GM21619 (cell line): Measurements from ENCODE around the gene TPCN1.

Source experiments
- ATAC-seq: cut with Tn5 transposase; IDR thresholded peaks from one replicate; pipeline ENCODE4 v1.9.1; 2021; ENCODE audit not compliant: unreplicated experiment

TPCN1 gene

DNA sequence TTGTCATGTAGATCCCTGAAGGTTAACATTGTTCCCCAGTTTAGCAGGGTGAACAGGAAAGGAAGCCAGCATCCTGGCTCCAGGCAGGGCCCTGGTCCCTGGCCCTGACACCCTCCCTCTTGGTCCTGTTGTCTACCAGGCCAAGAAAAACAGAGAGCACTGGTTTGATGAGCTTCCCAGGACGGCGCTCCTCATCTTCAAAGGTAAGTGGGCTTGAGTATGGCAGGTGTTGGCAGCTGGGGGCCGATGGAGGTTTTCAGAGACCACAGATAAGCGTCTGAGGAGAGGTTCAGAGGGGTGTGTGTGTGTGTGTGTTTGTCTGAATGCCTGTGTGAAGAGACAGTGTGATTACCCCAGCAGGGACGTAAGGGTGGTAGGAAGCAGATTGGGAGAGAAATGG, 57.4 kb downstream of the TPCN1 start:
- ATAC-seq, result no peak

DNA sequence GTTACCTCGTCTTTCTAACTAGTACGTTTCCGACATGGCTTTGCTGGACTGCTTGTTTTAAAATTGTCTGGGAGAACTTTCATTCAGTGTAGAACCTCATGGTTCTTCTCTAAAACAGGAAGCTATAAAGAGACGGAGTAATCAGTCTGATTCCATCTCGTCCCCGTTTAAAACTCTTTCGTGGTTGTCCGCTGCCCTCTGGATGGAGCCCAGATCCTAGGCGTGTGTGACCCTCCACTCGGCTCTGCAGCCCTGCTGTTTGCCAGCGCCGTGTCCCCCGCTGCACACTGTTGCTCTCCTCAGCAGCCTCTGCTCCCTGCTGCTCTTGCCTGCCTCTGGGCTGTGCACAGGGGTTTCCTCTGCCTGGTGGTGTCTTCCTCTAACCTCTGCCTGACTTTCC, 63.5 kb downstream of the TPCN1 start:
- no peak for ATAC-seq

DNA sequence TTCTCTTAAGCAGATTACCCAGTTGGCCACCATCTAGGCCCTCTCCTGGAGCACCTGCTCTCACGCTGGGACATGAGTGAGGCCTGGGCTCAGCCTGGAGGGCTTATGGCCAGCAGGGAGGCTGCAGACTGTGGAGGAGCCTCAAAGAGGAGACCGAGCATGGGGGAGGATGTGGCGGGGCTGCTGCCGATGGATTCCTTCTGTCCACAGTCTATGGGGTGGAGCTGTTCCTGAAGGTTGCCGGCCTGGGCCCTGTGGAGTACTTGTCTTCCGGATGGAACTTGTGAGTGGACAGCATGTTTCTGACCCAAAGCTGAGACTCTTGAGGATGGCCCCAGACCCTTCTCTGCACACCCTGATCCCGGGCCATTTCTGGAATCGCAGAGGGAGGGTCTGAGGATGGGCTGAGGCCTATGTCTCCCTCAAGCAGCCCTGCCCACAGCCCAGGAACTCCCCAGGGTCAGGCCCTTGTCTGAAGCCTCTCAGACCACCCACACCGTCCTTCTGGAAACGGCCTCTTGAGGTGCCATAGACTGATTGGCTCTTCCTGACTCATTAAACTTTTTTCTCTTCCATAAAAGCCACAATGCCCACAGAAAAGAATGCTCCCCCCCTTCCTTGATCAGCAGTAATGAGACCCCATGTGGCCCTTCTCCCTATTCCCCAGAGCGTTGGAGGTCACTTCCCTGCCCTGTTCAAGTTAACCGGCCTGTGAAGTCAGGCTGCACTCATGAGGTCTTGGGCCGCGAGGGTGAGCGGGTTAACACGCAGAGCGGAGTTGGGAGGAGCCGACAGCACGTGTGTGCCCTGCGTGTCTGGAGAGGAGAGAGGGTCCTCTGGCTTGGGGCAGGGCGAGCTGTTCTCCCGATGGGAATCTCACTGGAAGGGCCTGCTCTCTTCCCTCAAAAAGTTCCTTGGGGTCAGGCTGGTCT, 64.7 kb downstream of the TPCN1 start:
- no peak for ATAC-seq

- no peak for ATAC-seq
Observed at GRCh38 chr12:113286712-113287111, 65.4 kb downstream of the TPCN1 start.

DNA sequence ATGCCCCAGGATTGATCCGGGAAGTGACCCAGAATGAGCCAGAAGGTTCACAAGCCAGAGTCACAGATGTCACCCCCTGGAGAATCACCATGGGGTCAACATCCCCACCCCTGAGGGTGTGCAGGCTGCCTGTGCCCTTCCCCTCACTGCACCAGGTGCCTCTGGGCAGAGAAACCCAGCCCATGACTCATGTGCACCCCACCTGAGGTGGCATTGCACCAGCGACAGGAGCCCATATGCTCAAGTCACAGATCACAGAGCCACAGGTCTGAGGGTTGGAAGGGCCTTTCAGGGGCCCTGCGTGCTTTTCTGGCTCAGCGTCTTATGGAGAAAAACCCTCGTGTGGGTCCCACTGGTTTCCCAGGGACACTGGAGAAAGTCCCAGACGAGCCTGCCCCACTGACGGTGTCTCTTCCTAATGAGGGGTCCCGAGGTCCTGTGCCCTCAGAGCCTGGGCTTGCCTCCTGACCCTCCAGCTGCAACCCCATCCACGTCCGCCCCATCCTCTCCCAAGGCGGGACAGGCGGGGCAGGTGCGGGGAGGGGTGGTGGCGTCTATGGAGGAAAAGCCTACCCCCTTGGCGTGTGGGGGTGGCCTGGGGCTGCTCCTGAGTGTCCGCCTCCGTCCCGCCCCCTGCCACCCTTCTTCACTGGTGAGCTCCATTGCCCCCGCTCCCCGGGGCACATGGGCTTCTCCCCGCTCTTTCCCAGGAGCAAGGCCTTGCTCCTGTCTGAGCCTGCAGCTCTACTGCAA, 66.1 kb downstream of the TPCN1 start:
- no peak for ATAC-seq

GRCh38 chr12:113287899-113288282, 66.6 kb downstream of the TPCN1 start:
- no peak for ATAC-seq

DNA sequence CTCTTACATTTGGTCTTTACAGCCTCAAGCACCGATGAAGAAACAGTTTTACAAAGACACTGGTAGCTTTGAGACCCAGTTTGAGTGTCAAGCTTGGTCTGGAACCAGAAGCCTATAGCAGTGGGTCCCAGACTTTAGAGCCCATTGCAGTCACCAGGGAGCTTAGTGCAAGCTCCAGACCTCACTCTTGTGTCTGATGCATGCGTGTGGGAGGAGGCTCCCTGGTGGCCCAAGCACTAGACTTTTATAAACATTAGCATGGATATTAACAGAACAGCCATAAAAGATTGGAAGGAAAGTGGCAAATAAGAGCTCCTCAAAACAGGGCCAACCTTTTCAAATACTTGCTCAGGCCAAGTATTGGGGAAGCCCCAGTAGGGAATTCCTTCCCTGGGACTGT, 68.1 kb downstream of the TPCN1 start:
- ATAC-seq, result no peak

GRCh38 chr12:113290506-113290905, 69.2 kb downstream of the TPCN1 start:
- ATAC-seq, result no peak

GRCh38 chr12:113291586-113291985, 70.3 kb downstream of the TPCN1 start:
- ATAC-seq, result no peak

- ATAC-seq, result no peak
Observed at GRCh38 chr12:113292091-113292490, 70.8 kb downstream of the TPCN1 start.

GRCh38 chr12:113292547-113292946, 71.3 kb downstream of the TPCN1 start:
- no peak for ATAC-seq

DNA sequence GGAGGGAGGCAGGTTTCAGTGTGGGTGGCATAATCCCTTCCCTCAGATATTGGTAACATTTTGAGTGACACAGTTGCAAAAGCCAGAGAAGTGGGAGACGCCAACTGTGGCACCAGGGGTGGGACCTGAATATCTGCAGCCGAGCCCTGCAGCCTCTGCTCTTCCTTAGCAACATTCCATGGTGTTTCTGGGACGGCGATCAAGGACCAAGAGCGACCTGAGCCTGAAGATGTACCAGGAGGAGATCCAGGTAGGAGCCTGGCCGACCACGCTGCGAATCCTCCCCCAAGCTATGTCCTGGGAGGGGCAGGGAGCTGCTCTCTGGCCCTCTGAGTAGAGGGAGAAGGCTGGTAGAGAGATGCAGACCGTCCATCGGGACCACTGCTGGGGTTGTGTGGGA, 71.8 kb downstream of the TPCN1 start:
- no peak for ATAC-seq

DNA sequence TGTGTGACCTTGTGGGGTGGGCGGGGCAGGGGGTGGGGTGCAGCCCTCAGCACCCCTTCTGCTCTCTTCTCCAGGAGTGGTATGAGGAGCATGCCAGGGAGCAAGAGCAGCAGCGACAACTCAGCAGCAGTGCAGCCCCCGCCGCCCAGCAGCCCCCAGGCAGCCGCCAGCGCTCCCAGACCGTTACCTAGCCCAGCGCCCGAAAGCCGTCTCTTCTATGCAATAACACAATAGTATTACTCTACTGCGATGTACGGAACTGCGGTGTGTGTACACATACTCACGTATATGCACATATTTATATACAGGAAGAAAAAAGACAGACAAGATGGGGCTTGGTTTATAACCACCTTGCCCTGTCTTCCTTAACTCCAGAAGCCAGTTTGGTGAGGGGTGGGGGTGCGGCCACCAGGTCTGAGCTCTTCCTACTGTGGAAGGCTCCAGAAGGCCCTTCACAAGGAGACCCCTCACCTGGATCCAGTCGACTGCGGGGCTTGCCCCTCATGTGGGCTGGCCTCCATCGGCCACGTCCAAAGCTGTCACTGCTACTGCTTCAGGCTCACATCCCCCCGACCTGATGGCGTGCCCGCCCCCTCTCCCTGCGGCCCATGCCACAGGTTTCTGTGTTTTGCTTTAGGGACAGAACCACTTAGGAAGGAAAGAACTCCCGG, 74.8 kb downstream of the TPCN1 start:
- ATAC-seq, result no peak

- no peak for ATAC-seq
Observed at GRCh38 chr12:113296557-113297213, 75.4 kb downstream of the TPCN1 start.

- ATAC-seq, result no peak
Observed at GRCh38 chr12:113297214-113297587, 75.9 kb downstream of the TPCN1 start.

GRCh38 chr12:113297621-113298471, 76.6 kb downstream of the TPCN1 start:
- ATAC-seq, result no peak

DNA sequence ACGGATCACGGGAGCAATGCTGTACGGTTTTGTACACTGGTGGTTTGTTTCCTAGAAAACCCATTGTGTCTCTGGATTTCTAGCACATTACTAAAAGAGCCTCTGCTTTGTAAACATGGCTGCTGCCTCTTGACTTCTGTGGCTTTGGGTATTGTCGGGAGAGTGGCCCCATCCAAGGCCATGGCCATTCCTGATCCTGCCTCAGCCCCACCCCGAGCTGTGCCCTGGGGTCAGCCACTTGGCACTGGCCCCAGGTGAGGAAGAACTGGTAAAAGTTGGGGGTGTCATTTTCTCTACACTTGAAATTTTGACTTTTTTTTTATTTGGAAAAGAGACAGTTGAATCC, 77.2 kb downstream of the TPCN1 start:
- no peak for ATAC-seq

- ATAC-seq, result no peak
Observed at GRCh38 chr12:113298861-113299545, 77.7 kb downstream of the TPCN1 start.

- no peak for ATAC-seq
Observed at GRCh38 chr12:113299619-113300237, 78.5 kb downstream of the TPCN1 start.
